BLaER1 (cell line): ENCODE data around the gene OR1F1.
"Not testable (repeated sequence)": the region's sequence is repeated elsewhere in the genome, so short reads cannot be mapped to it uniquely, and the experiment has no call there.

Source experiments
- H3K27ac ChIP-seq: shearing (Covaris generic); formaldehyde crosslinking; 2 replicates; pipeline ENCODE4 v1.8.1; 2022
- H3K27me3 ChIP-seq: shearing (Covaris generic); formaldehyde crosslinking; 2 replicates; pipeline ENCODE4 v1.8.1; 2022
- H3K36me3 ChIP-seq: shearing (Covaris generic); formaldehyde crosslinking; 2 replicates; pipeline ENCODE4 v1.8.1; 2022
- H3K4me1 ChIP-seq: shearing (Covaris generic); formaldehyde crosslinking; 2 replicates; pipeline ENCODE4 v1.8.1; 2022
- H3K4me2 ChIP-seq: shearing (Covaris generic); formaldehyde crosslinking; 2 replicates; pipeline ENCODE4 v1.8.1; 2022
- H3K4me3 ChIP-seq: shearing (Covaris generic); formaldehyde crosslinking; 2 replicates; pipeline ENCODE4 v1.8.1; 2022
- H3K9ac ChIP-seq: shearing (Covaris generic); formaldehyde crosslinking; 2 replicates; pipeline ENCODE4 v1.8.1; 2022
- H3K9me3 ChIP-seq: shearing (Covaris generic); formaldehyde crosslinking; 2 replicates; pipeline ENCODE4 v1.8.1; 2022
- H4K20me1 ChIP-seq: shearing (Covaris generic); formaldehyde crosslinking; 2 replicates; pipeline ENCODE4 v1.8.1; 2022
- Cebpa-rat ChIP-seq: shearing (Covaris generic); IDR thresholded peaks from 2 replicates; pipeline ENCODE4 v1.8.1; 2022

Gene OR1F1

DNA sequence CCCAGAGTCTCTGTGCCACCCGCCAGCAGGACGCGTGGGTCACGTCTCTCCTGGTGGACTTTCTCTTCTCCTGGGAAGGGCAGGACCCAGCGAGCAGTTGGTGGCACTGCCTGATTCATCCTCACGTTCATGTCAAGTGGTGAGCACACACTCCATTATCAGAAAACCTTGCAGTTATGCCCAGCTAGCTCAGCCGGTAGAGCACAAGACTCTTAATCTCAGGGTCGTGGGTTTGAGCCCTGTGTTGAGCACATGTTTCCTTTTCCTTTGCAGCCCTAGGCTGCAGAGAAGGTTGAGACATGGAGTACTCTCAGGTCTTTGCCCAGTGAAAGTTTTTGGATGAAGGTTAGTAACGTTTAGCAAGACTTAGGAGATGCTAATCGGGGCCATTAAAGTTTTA is 8.0 kb downstream of the OR1F1 start:
- peaks cover 31% of the 10 kb centered on the region for H3K27me3 ChIP-seq
- H3K4me2 ChIP-seq, result no peak overlapping the region
- H3K9ac ChIP-seq, result no peak overlapping the region
- no peak for TF ChIP-seq Cebpa-rat
- H3K36me3 ChIP-seq, result no peaks in the 10 kb centered on the region
- H4K20me1 ChIP-seq, result no peaks in the 10 kb centered on the region
- peaks cover 31% of the 10 kb centered on the region for H3K9me3 ChIP-seq
- H3K27ac ChIP-seq, result no peak overlapping the region
- no peak overlapping the region for H3K4me3 ChIP-seq
- H3K4me1 ChIP-seq, result no peaks in the 10 kb centered on the region

DNA sequence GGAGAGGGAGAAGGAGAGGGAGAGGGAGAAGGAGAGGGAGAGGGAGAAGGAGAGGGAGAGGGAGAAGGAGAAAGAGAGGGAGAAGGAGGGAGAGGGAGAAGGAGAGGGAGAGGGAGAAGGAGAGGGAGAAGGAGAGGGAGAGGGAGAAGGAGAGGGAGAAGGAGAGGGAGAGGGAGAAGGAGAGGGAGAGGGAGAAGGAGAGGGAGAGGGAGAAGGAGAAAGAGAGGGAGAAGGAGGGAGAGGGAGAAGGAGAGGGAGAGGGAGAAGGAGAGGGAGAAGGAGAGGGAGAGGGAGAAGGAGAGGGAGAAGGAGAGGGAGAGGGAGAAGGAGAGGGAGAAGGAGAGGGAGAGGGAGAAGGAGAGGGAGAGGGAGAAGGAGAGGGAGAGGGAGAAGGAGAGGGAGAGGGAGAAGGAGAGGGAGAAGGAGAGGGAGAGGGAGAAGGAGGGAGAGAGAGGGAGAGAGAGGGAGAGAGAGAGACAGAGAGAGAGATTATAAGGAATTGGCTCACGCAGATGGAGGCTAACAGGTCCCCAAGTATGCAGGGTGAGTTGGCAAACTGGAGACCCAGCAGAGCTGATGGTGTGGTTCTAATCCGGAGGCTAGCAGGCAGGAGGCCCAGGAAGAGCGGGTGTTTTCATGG is 9.8 kb downstream of the OR1F1 start:
- Histone ChIP-seq H3K9me3 (peaks cover 12% of the 10 kb centered on the region), H3K27me3 (peaks cover 22% of the 10 kb centered on the region; the same call in 1 of the 2 replicates)
- not testable (repeated sequence) for H3K36me3 ChIP-seq, H3K9ac ChIP-seq, H3K4me1 ChIP-seq, H3K4me2 ChIP-seq, H4K20me1 ChIP-seq, H3K4me3 ChIP-seq, H3K27ac ChIP-seq

DNA sequence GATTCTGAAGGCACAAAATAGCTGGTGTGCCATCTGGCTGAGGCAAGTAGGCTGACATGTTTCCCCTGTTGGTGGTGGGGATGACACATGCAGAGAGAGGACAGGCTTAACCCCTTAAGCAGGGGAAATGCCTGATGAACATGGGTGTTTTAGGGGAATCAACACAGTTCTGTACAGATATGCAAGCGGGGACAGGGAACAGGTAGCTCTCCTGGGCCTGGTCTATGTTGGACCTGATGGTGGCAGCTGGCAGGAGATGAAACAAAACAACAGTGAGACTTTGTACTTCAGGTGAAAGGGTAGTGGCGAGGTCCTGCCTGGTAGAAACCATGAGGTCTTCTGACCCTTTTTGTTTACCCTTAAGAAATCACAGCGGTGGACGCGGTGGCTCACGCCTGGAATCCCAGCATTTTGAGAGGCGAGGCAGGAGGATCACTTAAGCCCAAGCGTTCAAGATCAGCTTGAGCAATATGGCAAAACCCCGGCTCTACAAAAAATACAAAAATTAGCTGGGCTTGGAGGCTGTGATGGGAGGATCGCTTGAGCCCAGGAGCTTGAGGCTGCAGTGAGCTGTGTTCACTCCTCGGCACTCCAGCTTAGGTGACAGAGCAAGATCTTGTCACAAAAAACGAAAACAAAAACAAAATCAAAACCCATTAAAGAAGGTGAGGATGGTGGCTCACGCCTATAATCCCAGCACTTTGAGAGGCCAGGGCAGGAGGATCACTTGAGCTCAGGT is 10.5 kb downstream of the OR1F1 start:
- H3K27me3 ChIP-seq, result peaks cover 22% of the 10 kb centered on the region; the same call in 1 of the 2 replicates
- no peaks in the 10 kb centered on the region for H3K4me1 ChIP-seq
- H3K36me3 ChIP-seq, result no peaks in the 10 kb centered on the region
- no peak overlapping the region for H3K9ac ChIP-seq
- peaks cover 5% of the 10 kb centered on the region for H3K9me3 ChIP-seq
- no peak for TF ChIP-seq Cebpa-rat
- H3K27ac ChIP-seq, result no peak overlapping the region
- no peak overlapping the region for H3K4me2 ChIP-seq
- H4K20me1 ChIP-seq, result no peaks in the 10 kb centered on the region
- no peak overlapping the region for H3K4me3 ChIP-seq

DNA sequence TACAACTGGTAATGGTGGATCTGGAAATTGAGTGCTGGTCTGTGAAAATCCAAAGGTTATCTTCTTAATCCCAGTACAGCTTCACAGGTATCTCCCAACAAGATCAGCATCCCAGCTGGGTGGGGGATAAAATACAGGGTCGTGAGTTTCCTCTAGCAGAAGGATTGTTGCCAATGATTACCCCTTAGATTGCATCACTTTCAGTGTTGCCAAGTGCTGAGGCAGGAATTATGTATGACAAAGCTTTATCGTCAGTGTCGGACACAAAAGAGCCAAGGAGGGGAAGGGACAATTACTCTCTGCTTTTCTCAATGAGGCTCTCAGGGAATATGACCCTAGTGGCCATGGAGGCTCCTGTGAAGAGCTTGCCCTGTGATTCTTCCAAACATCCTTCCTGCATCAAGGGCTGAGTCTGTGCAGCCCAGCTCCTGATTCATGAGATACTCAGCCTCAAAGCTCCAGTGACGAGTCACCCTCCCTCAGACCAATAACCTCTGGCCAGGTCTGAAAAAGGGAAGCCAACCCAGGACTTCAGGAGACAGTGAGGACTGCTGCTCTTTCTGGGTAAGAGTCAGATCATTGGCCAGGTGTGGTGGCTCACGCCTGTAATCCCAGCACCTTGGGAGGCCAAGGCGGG is 15.0 kb downstream of the OR1F1 start:
- no peak overlapping the region for H3K9ac ChIP-seq
- no peaks in the 10 kb centered on the region for H3K36me3 ChIP-seq
- TF ChIP-seq Cebpa-rat, result no peak
- H3K27me3 ChIP-seq, result peaks cover 7% of the 10 kb centered on the region; the same call in 1 of the 2 replicates
- H3K27ac ChIP-seq, result no peak overlapping the region
- no peak overlapping the region for H3K4me2 ChIP-seq
- H3K4me3 ChIP-seq, result no peak overlapping the region
- H4K20me1 ChIP-seq, result no peaks in the 10 kb centered on the region
- peaks cover 43% of the 10 kb centered on the region for H3K9me3 ChIP-seq
- no peaks in the 10 kb centered on the region for H3K4me1 ChIP-seq

DNA sequence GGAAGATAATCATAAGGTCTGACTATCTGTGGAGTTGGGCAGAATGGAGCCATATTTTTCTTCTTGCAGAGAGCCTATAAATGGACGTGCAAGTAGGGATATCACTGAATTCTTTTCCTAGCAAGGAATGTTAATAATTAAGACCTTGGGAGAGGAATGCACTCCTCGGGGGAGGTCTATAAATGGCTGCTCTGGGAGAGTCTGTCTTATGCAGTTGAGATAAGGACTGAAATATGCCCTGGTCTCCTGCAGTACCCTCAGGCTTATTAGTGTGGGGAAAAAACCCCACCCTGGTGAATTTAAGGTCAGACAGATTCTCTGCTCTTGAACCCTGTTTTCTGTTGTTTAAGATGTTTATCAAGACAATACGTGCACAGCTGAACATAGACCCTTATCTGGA is 17.9 kb downstream of the OR1F1 start:
- H3K27me3 ChIP-seq, H4K20me1 ChIP-seq: not testable (repeated sequence)
- peaks cover 58% of the 10 kb centered on the region for H3K9me3 ChIP-seq

DNA sequence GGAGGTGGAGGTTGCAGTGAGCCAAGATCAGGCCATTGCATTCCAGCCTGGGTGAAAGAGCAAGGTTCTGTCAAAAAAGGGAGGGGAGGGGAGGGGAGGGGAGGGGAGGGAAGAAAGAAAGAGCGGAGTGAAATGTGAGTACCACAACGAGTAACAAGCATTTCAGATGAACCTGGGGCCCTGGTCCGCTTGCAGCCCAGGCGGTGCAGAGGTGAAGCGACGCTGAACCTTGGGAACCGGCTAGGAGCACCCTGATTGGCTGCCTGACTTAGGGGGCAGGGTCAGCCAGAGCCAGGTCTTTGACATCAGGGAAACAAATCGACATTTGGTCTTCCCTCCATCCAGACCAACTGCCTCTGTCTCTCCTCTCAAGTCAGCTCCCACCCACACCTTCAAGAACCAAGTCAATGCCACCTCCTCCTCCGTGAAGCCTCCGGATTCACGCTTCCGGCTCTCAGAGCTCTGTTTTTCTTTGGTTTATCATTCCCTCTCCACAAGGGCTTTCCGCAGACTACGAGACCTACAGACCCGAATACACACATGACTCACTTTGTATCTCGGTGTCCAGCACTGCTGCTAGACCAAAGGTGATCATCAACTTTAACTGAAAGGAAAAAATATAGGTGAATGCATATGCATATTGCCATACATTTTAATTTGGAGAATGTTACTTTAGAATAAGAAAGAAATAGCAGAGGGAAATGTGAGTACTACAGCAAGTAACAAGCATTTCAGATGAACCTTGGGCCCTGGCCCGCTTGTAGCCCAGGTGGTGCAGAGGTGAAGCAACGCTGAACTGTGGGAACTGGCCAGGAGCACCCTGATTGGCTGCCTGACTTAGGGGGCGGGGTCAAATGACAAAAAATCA is 19.3 kb downstream of the OR1F1 start:
- no peak overlapping the region for H3K9ac ChIP-seq
- no peaks in the 10 kb centered on the region for H3K27me3 ChIP-seq
- H3K4me3 ChIP-seq, result no peak overlapping the region
- H4K20me1 ChIP-seq, result no peaks in the 10 kb centered on the region
- H3K4me2 ChIP-seq, result no peak overlapping the region
- H3K4me1 ChIP-seq, result no peaks in the 10 kb centered on the region
- H3K36me3 ChIP-seq, result no peaks in the 10 kb centered on the region
- H3K9me3 ChIP-seq, result peaks cover 58% of the 10 kb centered on the region
- TF ChIP-seq Cebpa-rat, result no peak
- H3K27ac ChIP-seq, result no peak overlapping the region

More for the DNA sequence above, 17.9 kb downstream of the OR1F1 start:
- not testable (repeated sequence) for H3K4me3 ChIP-seq, H3K27ac ChIP-seq, H3K9ac ChIP-seq, H3K4me2 ChIP-seq, H3K4me1 ChIP-seq, H3K36me3 ChIP-seq

DNA sequence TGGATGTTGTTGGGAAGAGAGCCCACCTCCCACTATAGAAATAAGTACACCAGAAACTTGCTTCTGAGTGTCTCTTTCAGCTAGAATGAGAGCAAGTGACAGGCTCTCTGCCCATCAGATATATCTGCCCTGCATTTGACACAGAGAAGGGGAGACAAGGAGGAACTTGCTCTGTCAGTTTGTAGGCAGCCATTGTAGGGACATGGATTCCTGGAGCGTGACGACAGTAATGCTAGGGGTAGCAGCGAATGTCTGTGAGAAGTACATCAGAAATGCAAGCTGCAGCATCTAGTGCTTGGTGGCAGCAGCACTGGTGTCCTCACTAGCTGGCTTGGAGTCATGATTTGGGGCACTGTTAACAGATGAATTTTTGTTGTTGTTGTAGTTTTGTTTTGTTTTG is 24.0 kb downstream of the OR1F1 start:
- no peaks in the 10 kb centered on the region for H3K36me3 ChIP-seq

DNA sequence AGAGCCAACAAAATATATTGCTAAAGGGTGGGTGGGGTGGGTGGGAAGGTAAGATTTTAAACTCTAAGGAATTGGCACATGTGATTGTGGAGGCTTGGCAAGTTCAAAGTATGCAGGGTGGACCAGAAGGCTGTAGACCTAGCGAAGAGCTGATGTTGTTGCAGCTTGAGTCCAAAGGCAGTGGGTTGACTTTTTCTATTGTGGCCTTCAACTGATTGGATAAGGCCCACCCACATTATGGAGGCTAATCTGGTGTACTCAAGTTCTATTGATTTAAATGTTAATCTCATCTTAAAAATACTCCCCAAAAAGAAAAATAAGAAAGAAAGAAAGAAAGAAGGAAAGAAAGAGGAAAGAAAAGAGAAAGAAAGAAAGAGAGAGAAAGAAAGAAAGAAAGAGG is 24.6 kb downstream of the OR1F1 start:
- Histone ChIP-seq H3K4me3 (no peak overlapping the region), H3K36me3 (no peaks in the 10 kb centered on the region), H4K20me1 (no peaks in the 10 kb centered on the region), H3K9me3 (peaks cover 45% of the 10 kb centered on the region), H3K4me2 (no peak overlapping the region), H3K4me1 (peaks cover 23% of the 10 kb centered on the region), H3K27me3 (no peaks in the 10 kb centered on the region), H3K9ac (no peak overlapping the region), H3K27ac (no peak overlapping the region)
- TF ChIP-seq Cebpa-rat, result no peak

More for the DNA sequence above, 24.0 kb downstream of the OR1F1 start:
- Histone ChIP-seq H3K9me3 (peaks cover 48% of the 10 kb centered on the region), H3K4me3 (no peak overlapping the region), H4K20me1 (no peaks in the 10 kb centered on the region), H3K4me2 (no peak overlapping the region), H3K27ac (no peak overlapping the region), H3K27me3 (no peaks in the 10 kb centered on the region), H3K9ac (no peak overlapping the region), H3K4me1 (peaks cover 23% of the 10 kb centered on the region)
- TF ChIP-seq Cebpa-rat, result no peak

DNA sequence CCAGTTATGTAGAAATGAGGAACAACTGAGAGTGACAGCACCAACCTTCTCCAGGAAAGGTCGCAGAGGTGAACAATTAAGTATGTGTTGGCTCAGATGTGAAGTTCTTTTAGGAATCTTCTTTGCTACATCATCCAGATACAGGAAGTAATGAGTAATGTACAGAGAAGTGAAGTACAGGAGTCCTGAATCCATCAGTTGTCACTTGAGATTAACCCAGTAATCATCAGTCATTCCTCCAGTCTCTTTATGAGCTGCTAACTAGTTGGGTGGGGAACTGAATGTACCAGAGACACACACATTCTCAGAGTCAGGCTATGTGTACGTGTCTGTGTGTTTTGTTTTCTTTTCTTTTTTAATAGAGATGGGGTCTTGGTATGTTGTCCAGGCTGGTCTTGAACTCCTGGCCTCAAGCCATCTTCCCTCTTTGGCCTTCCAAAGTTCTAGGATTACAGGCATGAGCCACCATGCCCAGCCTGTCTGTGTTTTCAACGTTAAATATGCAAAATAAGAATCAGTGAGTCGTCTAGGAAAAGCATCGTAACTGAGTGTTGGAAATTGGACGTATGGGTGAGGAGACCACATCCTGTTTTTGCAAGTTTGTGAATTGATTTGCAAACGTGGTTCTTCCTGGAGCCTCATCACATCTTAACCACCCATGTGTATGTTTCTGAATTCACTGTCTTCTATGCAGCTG is 27.0 kb downstream of the OR1F1 start:
- TF ChIP-seq Cebpa-rat, result no peak
- peak overlapping the region; percentile 41; the same call in 1 of the 2 replicates for H3K27ac ChIP-seq
- no peak overlapping the region for H3K4me3 ChIP-seq

More for the DNA sequence above, 27.0 kb downstream of the OR1F1 start:
- H3K36me3 ChIP-seq, result no peaks in the 10 kb centered on the region
- peaks cover 23% of the 10 kb centered on the region for H3K4me1 ChIP-seq
- no peaks in the 10 kb centered on the region for H4K20me1 ChIP-seq
- peaks cover 45% of the 10 kb centered on the region for H3K9me3 ChIP-seq
- peak overlapping the region; percentile 56 for H3K4me2 ChIP-seq
- H3K27me3 ChIP-seq, result no peaks in the 10 kb centered on the region
- H3K9ac ChIP-seq, result no peak overlapping the region
